HepG2 (cell line): ENCODE measurements around the gene MYOM1. TPM values are rescaled to one million over a fixed set of nuclear protein-coding genes. Genes with fewer than 3 reads are reported as not detected.
A peak's percentile ranks its signal among the peaks of the same experiment; 100 is the strongest.

ENCODE experiments used
- CEBPB ChIP-seq: IDR thresholded peaks from 2 replicates; pipeline ENCODE4 v1.6.1; 2011; ENCODE audit warnings: low read depth, low read length, improper control_type of control experiment, borderline replicate concordance
- DPF2 ChIP-seq: sonication (generic); formaldehyde crosslinking; IDR thresholded peaks from 2 replicates; pipeline ENCODE4 v1.4.0; 2020; ENCODE audit warnings: mild to moderate bottlenecking, low read depth, missing genetic modification reagents, borderline replicate concordance
- FOXJ3 ChIP-seq: sonication (generic); formaldehyde crosslinking; IDR thresholded peaks from 2 replicates; pipeline ENCODE4 v1.4.0; 2020; ENCODE audit warnings: missing genetic modification reagents, mild to moderate bottlenecking, borderline replicate concordance
- IKZF4 ChIP-seq: sonication (generic); formaldehyde crosslinking; IDR thresholded peaks from 2 replicates; pipeline ENCODE4 v1.5.1; 2020; ENCODE audit warnings: borderline replicate concordance, mild to moderate bottlenecking, low read depth, missing genetic modification reagents; ENCODE audit errors: not compliant biosample characterization
- MAFF ChIP-seq: IDR thresholded peaks from 2 replicates; pipeline ENCODE4 v1.6.1; 2011; ENCODE audit warnings: low read depth, low read length, improper control_type of control experiment
- MXI1 ChIP-seq: IDR thresholded peaks from 3 replicates; pipeline ENCODE4 v1.6.1; 2012; ENCODE audit warnings: low read depth, low read length, inconsistent platforms, borderline replicate concordance
- SALL1 ChIP-seq: sonication (generic); formaldehyde crosslinking; IDR thresholded peaks from 2 replicates; pipeline ENCODE4 v1.8.0; 2022; ENCODE audit warnings: mild to moderate bottlenecking, missing genetic modification reagents
- ZFY ChIP-seq: sonication (generic); formaldehyde crosslinking; IDR thresholded peaks from 2 replicates; pipeline ENCODE4 v1.4.0; 2020; ENCODE audit warnings: missing genetic modification reagents
- polyA plus RNA-seq, 8 experiments: library from polyadenylated mRNA; depleted of rRNA in 3 of 8; stranded (reverse) in 7 of 8; unstranded in 1 of 8; fragments of >200 nt; fragmentation: Illumina TruSeq in 4 of 8; extraction: Trizol in 4 of 8; gene quantifications; 2 replicates each; pipeline versions ENCODE4 v1.2.1 to v1.2.3, GENCODE V29; 2011 to 2016; ENCODE audit warnings: low read depth in 4 of 8, missing spikeins in 1 of 8, mixed read lengths in 1 of 8; ENCODE audit not compliant: insufficient read depth in 1 of 8
- total RNA-seq, 5 experiments: library from RNA; depleted of rRNA; stranded (reverse); fragments of >200 nt; fragmentation: Illumina TruSeq; extraction: Trizol; gene quantifications; 2 replicates each; pipeline ENCODE4 v1.2.3, GENCODE V29; 2016; ENCODE audit warnings: low read depth in 1 of 5
- TF ChIP-seq, protein P1 (sequence below): sonication (generic); formaldehyde crosslinking; IDR thresholded peaks from 2 replicates; pipeline ENCODE4 v1.8.0; 2022; ENCODE audit warnings: missing genetic modification reagents, mild to moderate bottlenecking, moderate library complexity, borderline replicate concordance
- TF ChIP-seq, protein P2 (sequence below): sonication (generic); formaldehyde crosslinking; conservative IDR thresholded peaks from 2 replicates; pipeline ENCODE4 v1.4.0; 2020; ENCODE audit warnings: mild to moderate bottlenecking, missing genetic modification reagents, moderate library complexity
- TF ChIP-seq, protein P3 (sequence below): IDR thresholded peaks from 2 replicates; pipeline ENCODE4 v1.6.1; 2016; ENCODE audit warnings: low read depth
- TF ChIP-seq, protein P4 (sequence below): IDR thresholded peaks from 2 replicates; pipeline ENCODE4 v1.6.1; 2018; ENCODE audit warnings: missing genetic modification reagents
- TF ChIP-seq, protein P5 (sequence below): sonication (generic); formaldehyde crosslinking; IDR thresholded peaks from 2 replicates; pipeline ENCODE4 v1.4.0; 2020; ENCODE audit warnings: missing genetic modification reagents
- TF ChIP-seq, protein P6 (sequence below): sonication (generic); formaldehyde crosslinking; IDR thresholded peaks from 2 replicates; pipeline ENCODE4 v1.5.0; 2020; ENCODE audit warnings: missing genetic modification reagents

Gene MYOM1
- total and polyA plus RNA-seq, 2 of the 13 experiments (the other 11 are each of a cell fraction or from before 2014, with no cell fraction given): 0.46 to 0.98 TPM

DNA sequence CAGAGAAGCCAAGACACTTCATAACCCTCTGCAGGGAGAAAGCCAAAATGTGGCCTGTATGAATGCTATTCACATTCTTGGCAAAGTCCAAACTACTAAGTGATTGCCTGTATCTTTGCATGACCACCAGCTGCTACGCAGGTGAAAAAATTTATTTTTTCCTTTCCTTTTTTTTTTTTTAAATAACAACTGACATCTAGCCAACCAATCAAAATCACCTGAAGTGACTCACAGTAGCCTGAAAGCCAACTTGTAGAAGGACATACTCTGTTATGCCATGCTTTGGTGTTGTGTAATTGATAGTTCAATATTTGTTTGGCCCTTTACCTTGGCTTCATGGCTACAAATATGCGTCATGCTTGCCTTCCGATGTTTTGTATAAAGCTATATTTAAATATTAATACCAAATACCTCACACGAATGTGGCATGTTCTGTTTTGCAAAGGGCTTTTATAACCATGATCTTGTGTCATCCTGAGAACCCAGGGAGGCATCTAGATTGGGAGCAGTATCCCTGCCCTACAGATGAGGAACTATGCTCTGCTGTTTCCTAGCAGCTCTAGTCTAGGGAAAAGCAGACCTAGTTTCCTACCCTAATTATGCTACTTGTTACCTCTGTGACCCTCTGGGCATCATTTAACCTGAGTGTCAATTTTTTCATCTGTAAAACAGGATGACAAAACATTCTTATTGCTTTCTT, 102.1 kb downstream of the MYOM1 start (continued):
- TF ChIP-seq, protein P1, sequence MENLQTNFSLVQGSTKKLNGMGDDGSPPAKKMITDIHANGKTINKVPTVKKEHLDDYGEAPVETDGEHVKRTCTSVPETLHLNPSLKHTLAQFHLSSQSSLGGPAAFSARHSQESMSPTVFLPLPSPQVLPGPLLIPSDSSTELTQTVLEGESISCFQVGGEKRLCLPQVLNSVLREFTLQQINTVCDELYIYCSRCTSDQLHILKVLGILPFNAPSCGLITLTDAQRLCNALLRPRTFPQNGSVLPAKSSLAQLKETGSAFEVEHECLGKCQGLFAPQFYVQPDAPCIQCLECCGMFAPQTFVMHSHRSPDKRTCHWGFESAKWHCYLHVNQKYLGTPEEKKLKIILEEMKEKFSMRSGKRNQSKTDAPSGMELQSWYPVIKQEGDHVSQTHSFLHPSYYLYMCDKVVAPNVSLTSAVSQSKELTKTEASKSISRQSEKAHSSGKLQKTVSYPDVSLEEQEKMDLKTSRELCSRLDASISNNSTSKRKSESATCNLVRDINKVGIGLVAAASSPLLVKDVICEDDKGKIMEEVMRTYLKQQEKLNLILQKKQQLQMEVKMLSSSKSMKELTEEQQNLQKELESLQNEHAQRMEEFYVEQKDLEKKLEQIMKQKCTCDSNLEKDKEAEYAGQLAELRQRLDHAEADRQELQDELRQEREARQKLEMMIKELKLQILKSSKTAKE (CRISPR knock-in tag): no peak
- TF ChIP-seq IKZF4 (CRISPR knock-in tag) (no peak), CEBPB (peak; percentile 96), DPF2 (CRISPR knock-in tag) (peak; percentile 56; the same call in 1 of the 2 replicates), MAFF (0 out of 2 replicates have a peak, but pooled peaks have one; percentile 5), MXI1 (peak; percentile 26; the same call in 1 of the 3 replicates), SALL1 (peak; percentile 84; the same call in 1 of the 2 replicates), ZFY (CRISPR knock-in tag) (0 out of 2 replicates have a peak, but pooled peaks have one; percentile 16), FOXJ3 (CRISPR knock-in tag) (peak; percentile 81)
- TF ChIP-seq, protein P2, sequence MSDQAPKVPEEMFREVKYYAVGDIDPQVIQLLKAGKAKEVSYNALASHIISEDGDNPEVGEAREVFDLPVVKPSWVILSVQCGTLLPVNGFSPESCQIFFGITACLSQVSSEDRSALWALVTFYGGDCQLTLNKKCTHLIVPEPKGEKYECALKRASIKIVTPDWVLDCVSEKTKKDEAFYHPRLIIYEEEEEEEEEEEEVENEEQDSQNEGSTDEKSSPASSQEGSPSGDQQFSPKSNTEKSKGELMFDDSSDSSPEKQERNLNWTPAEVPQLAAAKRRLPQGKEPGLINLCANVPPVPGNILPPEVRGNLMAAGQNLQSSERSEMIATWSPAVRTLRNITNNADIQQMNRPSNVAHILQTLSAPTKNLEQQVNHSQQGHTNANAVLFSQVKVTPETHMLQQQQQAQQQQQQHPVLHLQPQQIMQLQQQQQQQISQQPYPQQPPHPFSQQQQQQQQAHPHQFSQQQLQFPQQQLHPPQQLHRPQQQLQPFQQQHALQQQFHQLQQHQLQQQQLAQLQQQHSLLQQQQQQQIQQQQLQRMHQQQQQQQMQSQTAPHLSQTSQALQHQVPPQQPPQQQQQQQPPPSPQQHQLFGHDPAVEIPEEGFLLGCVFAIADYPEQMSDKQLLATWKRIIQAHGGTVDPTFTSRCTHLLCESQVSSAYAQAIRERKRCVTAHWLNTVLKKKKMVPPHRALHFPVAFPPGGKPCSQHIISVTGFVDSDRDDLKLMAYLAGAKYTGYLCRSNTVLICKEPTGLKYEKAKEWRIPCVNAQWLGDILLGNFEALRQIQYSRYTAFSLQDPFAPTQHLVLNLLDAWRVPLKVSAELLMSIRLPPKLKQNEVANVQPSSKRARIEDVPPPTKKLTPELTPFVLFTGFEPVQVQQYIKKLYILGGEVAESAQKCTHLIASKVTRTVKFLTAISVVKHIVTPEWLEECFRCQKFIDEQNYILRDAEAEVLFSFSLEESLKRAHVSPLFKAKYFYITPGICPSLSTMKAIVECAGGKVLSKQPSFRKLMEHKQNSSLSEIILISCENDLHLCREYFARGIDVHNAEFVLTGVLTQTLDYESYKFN (CRISPR knock-in tag): peak; percentile 85
- TF ChIP-seq, protein P3, sequence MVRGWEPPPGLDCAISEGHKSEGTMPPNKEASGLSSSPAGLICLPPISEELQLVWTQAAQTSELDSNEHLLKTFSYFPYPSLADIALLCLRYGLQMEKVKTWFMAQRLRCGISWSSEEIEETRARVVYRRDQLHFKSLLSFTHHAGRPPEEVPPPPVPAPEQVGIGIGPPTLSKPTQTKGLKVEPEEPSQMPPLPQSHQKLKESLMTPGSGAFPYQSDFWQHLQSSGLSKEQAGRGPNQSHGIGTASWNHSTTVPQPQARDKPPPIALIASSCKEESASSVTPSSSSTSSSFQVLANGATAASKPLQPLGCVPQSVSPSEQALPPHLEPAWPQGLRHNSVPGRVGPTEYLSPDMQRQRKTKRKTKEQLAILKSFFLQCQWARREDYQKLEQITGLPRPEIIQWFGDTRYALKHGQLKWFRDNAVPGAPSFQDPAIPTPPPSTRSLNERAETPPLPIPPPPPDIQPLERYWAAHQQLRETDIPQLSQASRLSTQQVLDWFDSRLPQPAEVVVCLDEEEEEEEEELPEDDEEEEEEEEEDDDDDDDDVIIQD (CRISPR knock-in tag): peak; percentile 95; the same call in 1 of the 2 replicates
- TF ChIP-seq, protein P4, sequence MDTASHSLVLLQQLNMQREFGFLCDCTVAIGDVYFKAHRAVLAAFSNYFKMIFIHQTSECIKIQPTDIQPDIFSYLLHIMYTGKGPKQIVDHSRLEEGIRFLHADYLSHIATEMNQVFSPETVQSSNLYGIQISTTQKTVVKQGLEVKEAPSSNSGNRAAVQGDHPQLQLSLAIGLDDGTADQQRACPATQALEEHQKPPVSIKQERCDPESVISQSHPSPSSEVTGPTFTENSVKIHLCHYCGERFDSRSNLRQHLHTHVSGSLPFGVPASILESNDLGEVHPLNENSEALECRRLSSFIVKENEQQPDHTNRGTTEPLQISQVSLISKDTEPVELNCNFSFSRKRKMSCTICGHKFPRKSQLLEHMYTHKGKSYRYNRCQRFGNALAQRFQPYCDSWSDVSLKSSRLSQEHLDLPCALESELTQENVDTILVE: peak; percentile 50; the same call in 1 of the 2 replicates
- TF ChIP-seq, protein P5, sequence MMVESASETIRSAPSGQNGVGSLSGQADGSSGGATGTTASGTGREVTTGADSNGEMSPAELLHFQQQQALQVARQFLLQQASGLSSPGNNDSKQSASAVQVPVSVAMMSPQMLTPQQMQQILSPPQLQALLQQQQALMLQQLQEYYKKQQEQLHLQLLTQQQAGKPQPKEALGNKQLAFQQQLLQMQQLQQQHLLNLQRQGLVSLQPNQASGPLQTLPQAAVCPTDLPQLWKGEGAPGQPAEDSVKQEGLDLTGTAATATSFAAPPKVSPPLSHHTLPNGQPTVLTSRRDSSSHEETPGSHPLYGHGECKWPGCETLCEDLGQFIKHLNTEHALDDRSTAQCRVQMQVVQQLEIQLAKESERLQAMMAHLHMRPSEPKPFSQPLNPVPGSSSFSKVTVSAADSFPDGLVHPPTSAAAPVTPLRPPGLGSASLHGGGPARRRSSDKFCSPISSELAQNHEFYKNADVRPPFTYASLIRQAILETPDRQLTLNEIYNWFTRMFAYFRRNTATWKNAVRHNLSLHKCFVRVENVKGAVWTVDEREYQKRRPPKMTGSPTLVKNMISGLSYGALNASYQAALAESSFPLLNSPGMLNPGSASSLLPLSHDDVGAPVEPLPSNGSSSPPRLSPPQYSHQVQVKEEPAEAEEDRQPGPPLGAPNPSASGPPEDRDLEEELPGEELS (CRISPR knock-in tag): peak; percentile 78
- TF ChIP-seq, protein P6, sequence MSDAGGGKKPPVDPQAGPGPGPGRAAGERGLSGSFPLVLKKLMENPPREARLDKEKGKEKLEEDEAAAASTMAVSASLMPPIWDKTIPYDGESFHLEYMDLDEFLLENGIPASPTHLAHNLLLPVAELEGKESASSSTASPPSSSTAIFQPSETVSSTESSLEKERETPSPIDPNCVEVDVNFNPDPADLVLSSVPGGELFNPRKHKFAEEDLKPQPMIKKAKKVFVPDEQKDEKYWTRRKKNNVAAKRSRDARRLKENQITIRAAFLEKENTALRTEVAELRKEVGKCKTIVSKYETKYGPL (CRISPR knock-in tag): peak; percentile 87
